Spinal cord (tissue), 10 donors: ENCODE data around the gene ZNF212. TPM values are rescaled to one million over a fixed set of nuclear protein-coding genes. Genes with fewer than 3 reads are reported as not detected.
"Not testable (repeated sequence)": the region's sequence is repeated elsewhere in the genome, so short reads cannot be mapped to it uniquely, and the experiment has no call there.

Source experiments
- DNase-seq, 6 donors: peaks; one replicate each; pipeline versions ENCODE4 v3.0.0 to v3.0.0-alpha.2; 2013 to 2015; ENCODE audit warnings: low spot score in 6 of 6, low read depth in 4 of 6
- H3K27ac ChIP-seq: one replicate; pipeline ENCODE4 v1.5.1; 2013; ENCODE audit warnings: low read depth, low read length, control low read depth
- H3K27me3 ChIP-seq: one replicate; pipeline ENCODE4 v1.6.1; 2013; ENCODE audit warnings: low read length; ENCODE audit not compliant: control insufficient read depth, insufficient read depth
- H3K36me3 ChIP-seq: one replicate; pipeline ENCODE4 v1.6.1; 2013; ENCODE audit warnings: low read length; ENCODE audit not compliant: control insufficient read depth, insufficient read depth
- H3K4me1 ChIP-seq: one replicate; pipeline ENCODE4 v1.6.1; 2013; ENCODE audit warnings: low read length; ENCODE audit not compliant: control insufficient read depth, insufficient read depth
- H3K4me3 ChIP-seq: one replicate; pipeline ENCODE4 v1.5.1; 2013; ENCODE audit warnings: low read depth, low read length, control low read depth
- H3K9me3 ChIP-seq: one replicate; pipeline ENCODE4 v1.6.1; 2013; ENCODE audit warnings: low read length; ENCODE audit not compliant: control insufficient read depth, insufficient read depth
- WGBS: methylation state at CpG from one replicate; pipeline ENCODE4 v1.1.5; 2013; ENCODE audit warnings: missing lambda C conversion rate; ENCODE audit not compliant: insufficient coverage; 5-methylcytosine and 5-hydroxymethylcytosine counted together
- polyA plus RNA-seq, 2 donors: library from polyadenylated mRNA; unstranded; fragments of 120-200 nt; gene quantifications; one replicate each; pipeline ENCODE4 v1.2.1, GENCODE V29; 2013; ENCODE audit not compliant: insufficient read length in 2 of 2
- total RNA-seq, 2 donors: library from RNA; depleted of rRNA in 1 of 2; stranded (reverse); fragments of 120-200 nt in 1 of 2; fragments of >200 nt in 1 of 2; gene quantifications; one replicate each; pipeline versions ENCODE4 v1.2.3 to v1.2.4, GENCODE V29; 2013 to 2014
- donor health status: healthy.

The ZNF212 gene
- total and polyA plus RNA-seq, 4 donors, result 5.4 to 16.6 (median 9.6) TPM

GRCh38 chr7:149218469-149219420, 20.7 kb upstream of the ZNF212 start:
- H3K36me3 ChIP-seq, result peaks cover 86% of the 10 kb centered on the region
- H3K27ac ChIP-seq, result no peak overlapping the region
- DNase-seq, result no peak
- no peaks in the 10 kb centered on the region for H3K9me3 ChIP-seq
- WGBS, result 76% methylated on average over 3 of the region's 10 CpGs
- H3K4me3 ChIP-seq, result no peak overlapping the region
- no peaks in the 10 kb centered on the region for H3K27me3 ChIP-seq
- H3K4me1 ChIP-seq, result no peaks in the 10 kb centered on the region

- Histone ChIP-seq H3K4me3 (no peak overlapping the region), H3K36me3 (peaks cover 86% of the 10 kb centered on the region), H3K4me1 (no peaks in the 10 kb centered on the region), H3K27me3 (no peaks in the 10 kb centered on the region), H3K9me3 (no peaks in the 10 kb centered on the region), H3K27ac (no peak overlapping the region)
- 90% methylated on average over 6 of the region's 6 CpGs for WGBS
- no peak for DNase-seq
Observed at GRCh38 chr7:149220534-149220933, 18.9 kb upstream of the ZNF212 start.

- H3K27me3 ChIP-seq, result no peaks in the 10 kb centered on the region
- H3K36me3 ChIP-seq, result peaks cover 76% of the 10 kb centered on the region
- no peaks in the 10 kb centered on the region for H3K4me1 ChIP-seq
- no peaks in the 10 kb centered on the region for H3K9me3 ChIP-seq
- H3K4me3 ChIP-seq, result no peak overlapping the region
- no peak for DNase-seq
- H3K27ac ChIP-seq, result no peak overlapping the region
- WGBS, result over 99% methylated on average over 6 of the region's 8 CpGs
Observed at GRCh38 chr7:149223176-149223575, 16.3 kb upstream of the ZNF212 start.

- 94% methylated on average over 19 of the region's 39 CpGs for WGBS
- Histone ChIP-seq H3K27me3 (no peaks in the 10 kb centered on the region), H3K4me1 (no peaks in the 10 kb centered on the region), H3K9me3 (no peaks in the 10 kb centered on the region), H3K4me3 (no peak overlapping the region), H3K36me3 (peaks cover 72% of the 10 kb centered on the region), H3K27ac (no peak overlapping the region)
- DNase-seq, result no peak
Observed at GRCh38 chr7:149223761-149224160, 15.7 kb upstream of the ZNF212 start.

- Histone ChIP-seq H3K27me3 (no peaks in the 10 kb centered on the region), H3K36me3 (peaks cover 67% of the 10 kb centered on the region), H3K4me3 (no peak overlapping the region), H3K27ac (no peak overlapping the region), H3K4me1 (no peaks in the 10 kb centered on the region), H3K9me3 (no peaks in the 10 kb centered on the region)
- DNase-seq, result no peak
- WGBS, result 97% methylated on average over 37 of the region's 37 CpGs
Observed at GRCh38 chr7:149224352-149224751, 15.1 kb upstream of the ZNF212 start.

- no peak for DNase-seq
- H3K36me3 ChIP-seq, result peaks cover 63% of the 10 kb centered on the region
- H3K4me1 ChIP-seq, result no peaks in the 10 kb centered on the region
- no peaks in the 10 kb centered on the region for H3K9me3 ChIP-seq
- H3K27ac ChIP-seq, result no peak overlapping the region
- H3K27me3 ChIP-seq, result no peaks in the 10 kb centered on the region
- H3K4me3 ChIP-seq, result no peak overlapping the region
- 97% methylated on average over 10 of the region's 19 CpGs for WGBS
Observed at GRCh38 chr7:149225106-149225505, 14.3 kb upstream of the ZNF212 start.

GRCh38 chr7:149225656-149226055, 13.8 kb upstream of the ZNF212 start:
- Histone ChIP-seq H3K4me3 (no peak overlapping the region), H3K27me3 (no peaks in the 10 kb centered on the region), H3K36me3 (peaks cover 58% of the 10 kb centered on the region), H3K4me1 (no peaks in the 10 kb centered on the region), H3K9me3 (no peaks in the 10 kb centered on the region), H3K27ac (no peak overlapping the region)
- DNase-seq, result no peak
- 96% methylated on average over 22 of the region's 22 CpGs for WGBS

- not testable (repeated sequence) for H3K27me3 ChIP-seq, H3K4me1 ChIP-seq, DNase-seq, H3K4me3 ChIP-seq, H3K9me3 ChIP-seq, H3K27ac ChIP-seq
- 95% methylated on average over 12 of the region's 17 CpGs for WGBS
- H3K36me3 ChIP-seq, result peaks cover 50% of the 10 kb centered on the region
Observed at GRCh38 chr7:149226366-149226765, 13.1 kb upstream of the ZNF212 start.

- H3K27me3 ChIP-seq, result no peaks in the 10 kb centered on the region
- no peak overlapping the region for H3K4me3 ChIP-seq
- H3K36me3 ChIP-seq, result peaks cover 45% of the 10 kb centered on the region
- no peaks in the 10 kb centered on the region for H3K9me3 ChIP-seq
- WGBS, result 93% methylated on average over 4 of the region's 6 CpGs
- no peaks in the 10 kb centered on the region for H3K4me1 ChIP-seq
- H3K27ac ChIP-seq, result no peak overlapping the region
- no peak for DNase-seq
Observed at GRCh38 chr7:149226840-149227494, 12.5 kb upstream of the ZNF212 start.
